Colonic mucosa (tissue), 4 donors: ENCODE results near the gene NFIA. TPM values are rescaled to one million over a fixed set of nuclear protein-coding genes. Genes with fewer than 3 reads are reported as not detected.

Experiments
- DNase-seq: peaks from one replicate; pipeline ENCODE4 v3.0.0-alpha.2; 2020
- H3K27ac ChIP-seq: fragments of 200-600 bp; one replicate; pipeline ENCODE4 v1.8.0; 2021
- H3K27me3 ChIP-seq: fragments of 200-600 bp; one replicate; pipeline ENCODE4 v1.8.0; 2021
- H3K36me3 ChIP-seq: fragments of 200-600 bp; one replicate; pipeline ENCODE4 v1.8.0; 2021
- H3K4me1 ChIP-seq: fragments of 200-600 bp; one replicate; pipeline ENCODE4 v1.8.0; 2021; ENCODE audit warnings: mild to moderate bottlenecking
- H3K4me3 ChIP-seq: fragments of 200-600 bp; one replicate; pipeline ENCODE4 v1.8.0; 2021
- H3K9ac ChIP-seq, 2 donors: one replicate each; pipeline ENCODE4 v1.7.0; 2013; ENCODE audit warnings: control low read depth in 2 of 2, low read depth in 2 of 2, low read length in 2 of 2
- H3K9me3 ChIP-seq: fragments of 200-600 bp; one replicate; pipeline ENCODE4 v1.8.0; 2021
- intact Hi-C: fragments of 100-400 bp; cut with DNase I; formaldehyde crosslinking; loops from one replicate; pipeline ENCODE4 v1.14.1; 2022
- total RNA-seq, 2 donors: library from RNA; stranded (reverse); fragmentation: NEBNext Ultra II Directional in 1 of 2; extraction: Animal tissue kit (Norgen Biotek cat#: 25700) in 1 of 2; gene quantifications; one replicate each; pipeline ENCODE4 v1.2.1, GENCODE V29; 2021
- TF ChIP-seq, protein P1 (sequence below): fragments of 200-600 bp; IDR thresholded peaks from one replicate; pipeline ENCODE4 v1.8.0; 2022; ENCODE audit warnings: antibody characterized with exemption, mild to moderate bottlenecking
- donor health status: healthy.
- donor health status: DM: no; HTN: no; CAD: no.
- donor health status: DM: no; HTN: no; CAD: no.

Gene NFIA
- total RNA-seq, 2 donors from 2014 or later: 36.0 to 44.2 TPM

DNA sequence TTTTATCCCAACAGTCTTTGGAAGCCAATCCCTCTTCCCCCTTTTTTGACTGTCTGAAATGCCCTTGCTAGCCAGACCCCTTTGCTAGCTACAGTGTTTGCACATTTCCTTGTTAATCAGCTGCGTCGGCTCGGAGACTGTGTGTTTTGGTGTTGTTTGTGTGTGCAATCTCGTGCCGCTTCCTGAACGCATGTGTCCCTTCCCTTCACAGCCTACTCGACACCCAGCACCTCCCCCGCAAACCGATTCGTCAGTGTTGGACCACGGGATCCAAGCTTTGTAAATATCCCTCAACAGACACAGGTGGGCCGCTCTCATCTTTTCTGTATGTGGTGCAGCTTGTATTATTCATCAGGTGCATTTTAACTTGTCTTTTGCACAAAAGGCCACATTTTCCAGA lies 343.9 kb downstream of the NFIA start:
- no peak for DNase-seq
- Histone ChIP-seq H3K4me3 (no peak overlapping the region), H3K27me3 (no peaks in the 10 kb centered on the region), H3K27ac (no peak overlapping the region), H3K9me3 (no peaks in the 10 kb centered on the region), H3K36me3 (no peaks in the 10 kb centered on the region), H3K4me1 (no peaks in the 10 kb centered on the region), H3K9ac (no peak overlapping the region)
- intact Hi-C loops: no loop called here
- TF ChIP-seq, protein P1, sequence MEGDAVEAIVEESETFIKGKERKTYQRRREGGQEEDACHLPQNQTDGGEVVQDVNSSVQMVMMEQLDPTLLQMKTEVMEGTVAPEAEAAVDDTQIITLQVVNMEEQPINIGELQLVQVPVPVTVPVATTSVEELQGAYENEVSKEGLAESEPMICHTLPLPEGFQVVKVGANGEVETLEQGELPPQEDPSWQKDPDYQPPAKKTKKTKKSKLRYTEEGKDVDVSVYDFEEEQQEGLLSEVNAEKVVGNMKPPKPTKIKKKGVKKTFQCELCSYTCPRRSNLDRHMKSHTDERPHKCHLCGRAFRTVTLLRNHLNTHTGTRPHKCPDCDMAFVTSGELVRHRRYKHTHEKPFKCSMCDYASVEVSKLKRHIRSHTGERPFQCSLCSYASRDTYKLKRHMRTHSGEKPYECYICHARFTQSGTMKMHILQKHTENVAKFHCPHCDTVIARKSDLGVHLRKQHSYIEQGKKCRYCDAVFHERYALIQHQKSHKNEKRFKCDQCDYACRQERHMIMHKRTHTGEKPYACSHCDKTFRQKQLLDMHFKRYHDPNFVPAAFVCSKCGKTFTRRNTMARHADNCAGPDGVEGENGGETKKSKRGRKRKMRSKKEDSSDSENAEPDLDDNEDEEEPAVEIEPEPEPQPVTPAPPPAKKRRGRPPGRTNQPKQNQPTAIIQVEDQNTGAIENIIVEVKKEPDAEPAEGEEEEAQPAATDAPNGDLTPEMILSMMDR: no peak

DNA sequence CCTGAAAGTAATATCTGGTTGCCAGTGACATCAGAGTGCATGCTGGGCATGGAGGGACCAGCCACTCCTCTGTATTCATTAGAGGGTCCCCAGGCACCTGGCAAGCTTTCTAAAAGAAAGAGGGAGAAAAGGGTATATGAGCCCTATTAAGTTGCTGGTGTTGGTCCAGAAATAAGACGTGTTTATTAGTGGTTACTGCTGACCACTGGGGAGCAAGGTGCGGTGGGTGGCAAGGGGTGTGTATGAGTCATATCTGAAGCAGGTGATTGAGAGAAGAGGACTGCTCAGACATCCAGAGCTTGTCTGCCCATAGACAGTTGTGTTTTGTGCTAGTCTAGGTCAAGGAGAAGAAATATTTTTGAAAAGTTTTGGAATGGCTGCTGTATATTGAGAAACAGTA lies 344.5 kb downstream of the NFIA start:
- Histone ChIP-seq H3K9me3 (no peaks in the 10 kb centered on the region), H3K4me3 (no peak overlapping the region), H3K27me3 (no peaks in the 10 kb centered on the region), H3K27ac (no peak overlapping the region), H3K4me1 (no peaks in the 10 kb centered on the region), H3K36me3 (no peaks in the 10 kb centered on the region), H3K9ac (no peak overlapping the region)
- no peak for DNase-seq
- TF ChIP-seq, protein P1: no peak
- intact Hi-C loops: no loop called here

DNA sequence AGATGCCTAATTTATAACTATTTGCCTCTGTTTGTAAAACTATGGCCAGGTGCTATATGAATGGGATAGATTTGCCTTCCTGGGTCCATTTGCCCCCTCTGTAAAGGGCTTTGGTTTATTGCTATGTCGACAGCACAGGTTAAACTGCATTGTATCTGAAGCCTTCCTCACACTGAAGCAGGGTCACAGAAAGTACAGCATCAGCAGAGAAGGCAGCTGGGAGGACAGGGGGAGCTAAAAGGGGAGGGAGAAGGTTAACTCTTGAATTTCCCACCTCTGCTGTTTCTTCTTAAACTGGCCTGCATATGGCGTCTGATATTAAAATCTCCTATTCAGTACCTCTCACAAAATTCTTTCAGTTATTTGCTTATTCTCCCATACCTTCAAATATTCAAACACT lies 345.1 kb downstream of the NFIA start:
- no peak overlapping the region for H3K9ac ChIP-seq
- H3K9me3 ChIP-seq: no peaks in the 10 kb centered on the region
- intact Hi-C loops: no loop called here
- TF ChIP-seq, protein P1: no peak
- no peaks in the 10 kb centered on the region for H3K27me3 ChIP-seq
- DNase-seq: no peak
- H3K4me1 ChIP-seq: no peaks in the 10 kb centered on the region
- no peak overlapping the region for H3K27ac ChIP-seq
- no peaks in the 10 kb centered on the region for H3K36me3 ChIP-seq
- no peak overlapping the region for H3K4me3 ChIP-seq

DNA sequence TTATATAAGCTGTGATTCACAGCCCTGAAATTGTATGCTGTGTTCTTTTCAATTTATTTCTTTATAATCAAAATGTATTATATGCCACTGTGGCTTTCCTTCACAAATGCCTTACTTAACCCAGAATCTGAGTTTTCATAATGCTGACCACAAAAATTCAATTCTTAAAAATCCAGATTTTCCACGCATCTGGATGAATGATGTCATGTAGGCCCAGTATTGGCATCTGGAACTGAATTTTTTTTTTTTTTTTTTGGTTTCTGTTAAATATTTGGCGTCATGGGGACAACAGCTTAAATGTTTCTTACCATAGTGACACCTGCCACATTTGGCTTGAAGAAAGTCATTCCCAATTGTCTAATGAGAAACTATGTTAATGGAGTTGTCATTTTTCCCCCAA lies 345.8 kb downstream of the NFIA start:
- DNase-seq: no peak
- intact Hi-C loops: no loop called here
- TF ChIP-seq, protein P1: no peak

DNA sequence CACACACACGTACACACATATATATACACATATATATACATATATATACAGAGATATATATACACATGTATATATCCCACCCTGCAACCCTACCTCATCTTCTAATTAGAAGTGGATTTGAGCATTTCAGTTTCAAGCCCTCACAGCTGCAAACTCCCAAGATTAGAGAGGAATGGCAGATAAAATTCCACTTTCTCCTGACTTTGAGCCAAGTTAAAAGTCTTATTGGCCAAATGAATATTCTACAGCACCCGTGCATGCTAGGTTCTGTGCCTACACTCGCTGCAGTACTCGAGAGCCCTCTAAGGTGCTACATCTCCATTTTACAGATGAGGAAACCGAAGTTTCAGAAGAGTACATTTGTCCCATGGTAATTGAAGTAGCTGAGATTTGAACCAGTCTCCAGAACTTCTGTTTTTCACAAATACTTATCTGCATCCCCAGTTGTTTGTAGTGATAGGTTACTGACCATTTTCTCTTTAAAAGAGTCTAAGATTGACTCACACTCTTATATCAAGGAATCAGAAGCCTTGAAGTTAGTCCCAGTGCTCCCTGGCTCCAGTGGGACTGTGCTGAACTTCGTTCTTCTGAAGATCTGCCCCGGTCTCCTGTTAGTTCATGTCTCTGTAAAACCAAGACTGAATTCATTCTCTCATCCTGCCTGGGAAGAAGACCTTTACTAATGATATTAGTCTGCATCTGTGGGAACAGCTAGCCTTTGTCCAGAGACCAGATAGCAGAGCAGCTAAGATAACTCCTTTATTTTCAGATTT lies 350.4 kb downstream of the NFIA start:
- TF ChIP-seq, protein P1: no peak
- no peaks in the 10 kb centered on the region for H3K27me3 ChIP-seq
- no peak overlapping the region for H3K27ac ChIP-seq
- no peaks in the 10 kb centered on the region for H3K4me1 ChIP-seq
- intact Hi-C loops: no loop called here
- no peak overlapping the region for H3K4me3 ChIP-seq
- H3K36me3 ChIP-seq: no peaks in the 10 kb centered on the region
- no peak for DNase-seq
- H3K9ac ChIP-seq: no peak overlapping the region
- no peaks in the 10 kb centered on the region for H3K9me3 ChIP-seq

More for the DNA sequence above, 345.8 kb downstream of the NFIA start:
- H3K9me3 ChIP-seq: no peaks in the 10 kb centered on the region
- no peak overlapping the region for H3K9ac ChIP-seq
- H3K27ac ChIP-seq: no peak overlapping the region
- H3K4me1 ChIP-seq: no peaks in the 10 kb centered on the region
- no peaks in the 10 kb centered on the region for H3K27me3 ChIP-seq
- H3K36me3 ChIP-seq: no peaks in the 10 kb centered on the region
- no peak overlapping the region for H3K4me3 ChIP-seq
